Naive thymus-derived CD4-positive, alpha-beta T cell (primary cell): ENCODE data around the gene PTPN23. TPM values are rescaled to one million over a fixed set of nuclear protein-coding genes. Genes with fewer than 3 reads are reported as not detected.

Experiments used
- ATAC-seq: fragments of 150-1000 bp; cut with Tn5 transposase; 2 replicates; pipeline ENCODE4 v1.10.0; 2021; ENCODE audit warnings: mild to moderate bottlenecking, moderate library complexity
- CTCF ChIA-PET: fragments of 350-600 bp; sonication (Branson Sonifier 250); formaldehyde crosslinking; loops from one replicate; lab custom pipeline; 2021; ENCODE audit warnings: antibody characterized with exemption; lab: Charles Lee
- POLR2A ChIA-PET: fragments of 350-600 bp; sonication (Branson Sonifier 250); formaldehyde crosslinking; loops from one replicate; lab custom pipeline; 2021; ENCODE audit warnings: antibody characterized with exemption, inconsistent platforms; lab: Charles Lee
- DNase-seq, 9 donors: peaks; one replicate each; pipeline versions ENCODE4 v3.0.0 to v3.0.0-alpha.2; 2020 to 2022; ENCODE audit warnings: mixed read lengths in 1 of 9
- H3K27ac ChIP-seq: one replicate; pipeline ENCODE4 v1.7.0; 2013; ENCODE audit warnings: mild to moderate bottlenecking, low read depth, low read length, moderate library complexity
- H3K27me3 ChIP-seq, 2 donors: one replicate each; pipeline ENCODE4 v1.7.0; 2013; ENCODE audit warnings: low read length in 2 of 2, mild to moderate bottlenecking in 2 of 2, moderate library complexity in 2 of 2; ENCODE audit not compliant: control insufficient read depth in 2 of 2, insufficient read depth in 2 of 2
- H3K36me3 ChIP-seq, 3 experiments: 1 replicate in 2 of 3; 2 replicates in 1 of 3; pipeline ENCODE4 v1.7.0; 2013; ENCODE audit warnings: low read length in 3 of 3, mild to moderate bottlenecking in 3 of 3, moderate library complexity in 1 of 3; ENCODE audit not compliant: insufficient read depth in 3 of 3, control insufficient read depth in 2 of 3
- H3K4me1 ChIP-seq, 2 donors: one replicate each; pipeline ENCODE4 v1.7.0; 2013; ENCODE audit warnings: low read length in 2 of 2, mild to moderate bottlenecking in 2 of 2, moderate library complexity in 1 of 2; ENCODE audit not compliant: control insufficient read depth in 2 of 2, insufficient read depth in 2 of 2
- H3K4me3 ChIP-seq: 2 replicates; pipeline ENCODE4 v1.7.0; 2013; ENCODE audit warnings: mild to moderate bottlenecking, low read length
- H3K9me3 ChIP-seq, 3 experiments: 1 replicate in 2 of 3; 2 replicates in 1 of 3; pipeline ENCODE4 v1.7.0; 2013; ENCODE audit warnings: low read length in 3 of 3; ENCODE audit not compliant: control insufficient read depth in 2 of 3
- H3K27ac Mint-ChIP-seq, 9 donors: one replicate each; pipeline ENCODE4 v1.8.0; 2020 to 2022; ENCODE audit warnings: mixed read lengths in 9 of 9, mild to moderate bottlenecking in 8 of 9, moderate library complexity in 5 of 9, inconsistent platforms in 2 of 9
- H3K27me3 Mint-ChIP-seq, 5 donors: one replicate each; pipeline ENCODE4 v1.8.0; 2021 to 2022; ENCODE audit warnings: mixed read lengths in 5 of 5, mild to moderate bottlenecking in 1 of 5
- H3K36me3 Mint-ChIP-seq, 5 donors: one replicate each; pipeline ENCODE4 v1.8.0; 2020 to 2022; ENCODE audit warnings: mixed read lengths in 5 of 5, mild to moderate bottlenecking in 3 of 5, inconsistent platforms in 1 of 5
- H3K4me1 Mint-ChIP-seq, 7 donors: one replicate each; pipeline ENCODE4 v1.8.0; 2020 to 2022; ENCODE audit warnings: mixed read lengths in 7 of 7, mild to moderate bottlenecking in 3 of 7, inconsistent platforms in 1 of 7
- H3K4me3 Mint-ChIP-seq, 10 donors: one replicate each; pipeline ENCODE4 v1.8.0; 2020 to 2022; ENCODE audit warnings: mild to moderate bottlenecking in 10 of 10, mixed read lengths in 10 of 10, moderate library complexity in 6 of 10, inconsistent platforms in 2 of 10
- H3K9me3 Mint-ChIP-seq, 11 donors: one replicate each; pipeline ENCODE4 v1.8.0; 2020 to 2022; ENCODE audit warnings: mixed read lengths in 11 of 11, mild to moderate bottlenecking in 4 of 11, inconsistent platforms in 1 of 11, moderate library complexity in 1 of 11
- intact Hi-C, 2 donors: fragments of 100-400 bp; cut with micrococcal nuclease; formaldehyde crosslinking; loops; one replicate each; pipeline ENCODE4 v1.15.1; 2023
- polyA plus RNA-seq, 2 donors: library from polyadenylated mRNA; unstranded; fragments of 300-500 nt; fragmentation: Illumina TruSeq; gene quantifications; one replicate each; pipeline ENCODE4 v1.2.3, GENCODE V29; 2021
- total RNA-seq, 6 experiments: library from RNA in 5 of 6; stranded (reverse) in 5 of 6; gene quantifications; 1 replicate in 5 of 6; 2 replicates in 1 of 6; pipeline ENCODE4 v1.2.3 and lab custom pipeline; 2021 to 2026

The PTPN23 gene
- total and polyA plus RNA-seq, 7 experiments from 2014 or later, result 1.4 to 51.2 (median 36.7) TPM

DNA sequence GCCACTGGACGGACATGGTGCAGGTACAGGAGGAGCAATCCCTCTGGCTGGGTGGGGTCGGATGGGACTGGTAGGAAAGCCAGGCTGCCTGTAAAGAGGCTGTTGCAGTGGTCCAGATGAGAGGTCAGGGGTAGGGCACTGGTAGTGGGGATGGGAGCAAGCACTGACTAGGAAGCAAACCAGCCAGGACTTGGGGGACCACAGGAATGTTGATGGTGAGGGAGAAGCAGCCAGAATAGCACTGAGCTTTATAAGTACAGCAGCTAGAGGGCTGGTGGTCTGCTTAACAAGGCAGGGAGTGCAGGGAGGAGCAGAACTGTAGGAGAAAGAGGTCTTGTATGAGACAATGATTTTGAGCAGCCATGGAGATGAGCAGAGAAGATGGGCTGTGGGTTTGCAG lies 38.7 kb upstream of the PTPN23 start:
- Histone ChIP-seq H3K4me1 (no peaks in the 10 kb centered on the region), H3K36me3 (peaks cover 0 to 55% (median 10%) of the 10 kb centered on the region in 3 experiments), H3K27me3 (no peaks in the 10 kb centered on the region), H3K4me3 (no peak overlapping the region), H3K9me3 (no peaks in the 10 kb centered on the region), H3K27ac (no peak overlapping the region)
- ChIA-PET CTCF (no interaction called here), POLR2A (no interaction called here)
- Mint-ChIP-seq H3K9me3 (no peaks in the 10 kb centered on the region), H3K27ac (peak overlapping the region in 8 of 9 donors; percentile 3 to 79 (median 58)), H3K27me3 (no peaks in the 10 kb centered on the region), H3K4me1 (peaks cover 0 to 6% (median 4%) of the 10 kb centered on the region in 7 donors), H3K36me3 (peaks cover 12 to 46% (median 14%) of the 10 kb centered on the region in 5 donors), H3K4me3 (no peak overlapping the region)
- ATAC-seq (no peak), DNase-seq (no peak)
- intact Hi-C loops, result no loop called here

DNA sequence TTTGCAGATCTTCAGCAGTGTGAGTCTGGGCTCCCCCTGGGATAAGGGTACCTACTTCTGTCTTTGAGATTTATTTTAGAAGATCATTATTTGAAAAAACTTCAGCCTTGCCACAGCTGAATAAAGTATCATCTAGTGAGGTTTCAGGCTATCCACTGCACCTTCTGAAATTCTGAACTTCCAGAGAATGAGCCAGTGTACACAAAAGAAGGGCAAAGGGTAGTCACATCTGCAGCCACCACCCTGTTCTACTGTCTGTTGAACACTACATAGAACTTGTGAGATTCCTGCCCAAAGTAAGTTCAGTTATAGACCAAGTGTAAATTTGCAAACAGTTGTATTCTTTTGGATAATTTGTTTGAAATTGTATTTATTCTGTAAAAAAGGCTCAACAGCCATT lies 38.0 kb upstream of the PTPN23 start:
- Histone ChIP-seq H3K36me3 (peaks cover 0 to 48% (median 5%) of the 10 kb centered on the region in 3 experiments), H3K4me1 (no peaks in the 10 kb centered on the region), H3K9me3 (no peaks in the 10 kb centered on the region), H3K27ac (no peak overlapping the region), H3K4me3 (no peak overlapping the region), H3K27me3 (no peaks in the 10 kb centered on the region)
- CTCF ChIA-PET, result no interaction called here
- no peaks in the 10 kb centered on the region for H3K27me3 Mint-ChIP-seq
- DNase-seq (no peak), ATAC-seq (no peak)
- no peaks in the 10 kb centered on the region for H3K9me3 Mint-ChIP-seq
- H3K4me1 Mint-ChIP-seq, result peaks cover 0 to 6% (median 5%) of the 10 kb centered on the region in 7 donors
- peaks cover 10 to 39% (median 11%) of the 10 kb centered on the region in 5 donors for H3K36me3 Mint-ChIP-seq
- H3K27ac Mint-ChIP-seq, result peak overlapping the region in 5 of 9 donors; percentile 35 to 73 (median 62)
- H3K4me3 Mint-ChIP-seq, result no peak overlapping the region
- intact Hi-C loops, result no loop called here
- POLR2A ChIA-PET, result no interaction called here

DNA sequence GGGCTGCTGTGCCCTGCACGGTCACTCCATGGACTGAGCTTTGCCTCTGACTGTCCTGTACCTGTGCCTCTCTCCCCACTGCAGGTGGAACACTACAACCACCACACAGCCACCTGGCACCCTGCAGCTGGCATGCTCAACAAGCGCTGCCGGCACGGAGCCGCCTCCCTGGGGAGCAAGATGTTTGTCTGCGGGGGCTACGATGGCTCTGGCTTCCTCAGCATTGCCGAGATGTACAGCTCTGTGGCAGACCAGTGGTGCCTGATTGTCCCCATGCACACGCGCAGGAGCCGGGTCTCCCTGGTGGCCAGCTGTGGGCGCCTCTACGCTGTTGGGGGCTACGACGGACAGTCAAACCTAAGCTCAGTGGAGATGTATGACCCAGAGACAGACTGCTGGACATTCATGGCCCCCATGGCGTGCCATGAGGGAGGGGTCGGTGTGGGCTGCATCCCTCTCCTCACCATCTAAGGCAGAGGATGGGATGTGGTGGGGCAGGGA lies 37.3 kb upstream of the PTPN23 start:
- POLR2A ChIA-PET, result interaction anchor here (0.6 kb wide), 1 partner anchor 109 kb away, joined by 3 read pairs; no protein-coding TSS in a partner anchor
- H3K36me3 ChIP-seq, result peaks cover 0 to 43% (median 5%) of the 10 kb centered on the region in 3 experiments
- H3K27ac Mint-ChIP-seq, result no peak overlapping the region
- no peaks in the 10 kb centered on the region for H3K27me3 Mint-ChIP-seq
- no peak overlapping the region for H3K4me3 Mint-ChIP-seq
- no peaks in the 10 kb centered on the region for H3K27me3 ChIP-seq
- H3K9me3 Mint-ChIP-seq, result no peaks in the 10 kb centered on the region
- DNase-seq, result no peak
- H3K4me1 Mint-ChIP-seq, result peaks cover 0 to 6% (median 5%) of the 10 kb centered on the region in 7 donors
- no peak overlapping the region for H3K27ac ChIP-seq
- CTCF ChIA-PET, result no interaction called here
- intact Hi-C loops, result no loop called here
- ATAC-seq, result no peak
- H3K9me3 ChIP-seq, result no peaks in the 10 kb centered on the region
- H3K4me3 ChIP-seq, result no peak overlapping the region
- H3K36me3 Mint-ChIP-seq, result peaks cover 4 to 33% (median 11%) of the 10 kb centered on the region in 5 donors
- H3K4me1 ChIP-seq, result no peaks in the 10 kb centered on the region

DNA sequence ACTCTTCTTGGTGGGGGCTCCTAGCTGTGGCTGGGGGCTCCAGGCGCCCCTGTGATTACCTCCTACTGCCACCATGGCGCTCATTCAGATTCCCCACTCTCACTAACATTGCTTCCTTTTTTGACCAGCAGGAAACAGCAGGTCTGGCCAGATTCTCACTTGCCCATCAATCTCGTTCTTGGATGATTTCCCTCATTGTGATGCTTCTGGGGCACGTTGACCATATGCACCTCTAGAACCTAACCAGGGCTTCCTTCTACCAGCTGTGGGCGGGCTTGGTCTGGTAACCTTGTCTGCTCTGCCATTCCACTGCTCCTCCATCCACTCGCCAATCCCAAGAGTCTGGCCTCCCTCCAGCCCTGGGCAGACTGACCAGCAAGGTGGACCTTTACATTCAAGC lies 35.9 kb upstream of the PTPN23 start:
- H3K27ac Mint-ChIP-seq, result peak overlapping the region in 7 of 9 donors; percentile 17 to 78 (median 63)
- H3K9me3 ChIP-seq, result no peaks in the 10 kb centered on the region
- ATAC-seq, result no peak
- ChIA-PET POLR2A (no interaction called here), CTCF (no interaction called here)
- no peaks in the 10 kb centered on the region for H3K4me1 ChIP-seq
- H3K4me3 Mint-ChIP-seq, result no peak overlapping the region
- H3K9me3 Mint-ChIP-seq, result no peaks in the 10 kb centered on the region
- H3K27ac ChIP-seq, result no peak overlapping the region
- peaks cover 4 to 26% (median 6%) of the 10 kb centered on the region in 5 donors for H3K36me3 Mint-ChIP-seq
- intact Hi-C loops, result no loop called here
- no peak overlapping the region for H3K4me3 ChIP-seq
- H3K27me3 ChIP-seq, result no peaks in the 10 kb centered on the region
- DNase-seq, result no peak
- H3K27me3 Mint-ChIP-seq, result no peaks in the 10 kb centered on the region
- H3K36me3 ChIP-seq, result peaks cover 0 to 29% (median 0%) of the 10 kb centered on the region in 3 experiments
- H3K4me1 Mint-ChIP-seq, result peaks cover 0 to 6% (median 5%) of the 10 kb centered on the region in 7 donors

DNA sequence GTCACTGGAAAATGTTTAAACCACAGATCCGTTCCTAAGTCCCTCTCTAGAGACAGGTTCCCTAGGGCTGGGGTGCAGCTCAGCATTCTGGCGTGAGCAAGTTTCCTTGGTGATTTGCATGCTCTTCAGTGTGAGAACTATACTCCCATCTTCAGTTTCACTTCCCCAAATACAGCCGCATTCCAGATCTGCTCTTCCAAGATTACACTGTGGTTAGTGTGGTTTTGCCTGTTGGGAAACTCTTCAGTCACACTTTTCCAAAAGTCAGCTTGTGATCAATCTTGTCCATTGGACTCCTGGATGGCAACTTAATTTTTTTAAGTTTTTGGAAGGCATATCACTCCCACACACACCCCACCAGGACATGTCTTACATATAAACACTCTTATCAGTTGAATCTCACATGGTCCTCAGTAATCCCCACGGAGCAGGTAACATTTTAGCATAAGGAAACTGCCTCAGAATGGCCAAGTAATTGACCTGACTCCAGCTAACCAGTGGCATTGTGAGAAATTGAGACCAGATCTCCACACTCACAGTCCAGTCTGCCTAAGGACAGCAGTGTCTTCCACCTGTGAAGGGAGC lies 33.5 kb upstream of the PTPN23 start:
- H3K36me3 Mint-ChIP-seq, result peaks cover 4 to 16% (median 6%) of the 10 kb centered on the region in 5 donors
- Histone ChIP-seq H3K9me3 (no peaks in the 10 kb centered on the region), H3K4me1 (no peaks in the 10 kb centered on the region), H3K4me3 (no peak overlapping the region), H3K36me3 (peaks cover 0 to 17% (median 0%) of the 10 kb centered on the region in 3 experiments), H3K27ac (no peak overlapping the region), H3K27me3 (no peaks in the 10 kb centered on the region)
- peaks cover 0 to 6% (median 2%) of the 10 kb centered on the region in 7 donors for H3K4me1 Mint-ChIP-seq
- ChIA-PET POLR2A (interaction anchor here (0.5 to 0.6 kb wide), 2 partner anchors 391 to 1528 kb away, joined by 3 to 5 read pairs; no protein-coding TSS in a partner anchor), CTCF (no interaction called here)
- peaks cover 0 to 2% (median 0%) of the 10 kb centered on the region in 5 donors for H3K27me3 Mint-ChIP-seq
- H3K4me3 Mint-ChIP-seq, result no peak overlapping the region
- peak; percentile 48 for ATAC-seq
- H3K9me3 Mint-ChIP-seq, result no peaks in the 10 kb centered on the region
- peak overlapping the region in 7 of 9 donors; percentile 33 to 67 (median 58) for H3K27ac Mint-ChIP-seq
- intact Hi-C loops, result no loop called here
- DNase-seq, result no peak

DNA sequence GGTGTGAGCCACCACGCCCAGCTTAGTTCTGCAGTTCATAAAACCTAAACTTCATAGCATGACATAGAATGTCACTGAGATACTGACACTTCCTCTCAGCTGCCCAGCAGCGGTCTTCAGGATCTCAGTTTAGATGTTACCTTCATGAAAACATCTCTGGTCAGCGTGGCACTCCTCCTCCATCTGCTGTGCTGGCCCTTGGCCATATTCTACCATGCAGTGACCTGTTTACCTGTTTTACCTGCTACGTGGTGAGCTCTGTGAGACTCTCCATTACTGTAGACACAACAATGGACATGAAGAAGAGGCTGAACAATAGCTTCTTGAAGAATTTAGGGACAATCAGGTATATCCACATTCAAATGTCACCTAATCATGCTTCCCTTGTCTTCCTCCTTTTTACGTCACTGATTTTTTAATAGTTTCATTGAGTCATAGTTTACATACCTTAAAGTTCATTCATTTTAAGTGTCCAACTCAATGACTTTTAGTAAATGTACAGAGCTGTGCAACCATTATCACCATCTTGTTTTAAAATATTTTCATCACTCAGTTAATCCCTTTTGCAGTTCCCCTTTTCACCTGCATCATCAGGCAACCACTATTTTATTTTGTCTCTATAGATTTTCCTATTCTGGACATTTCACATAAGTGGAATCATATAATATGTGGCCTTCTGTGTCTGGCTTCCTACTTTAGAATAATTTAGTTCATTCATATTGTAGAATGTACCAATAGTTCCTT lies 32.2 kb upstream of the PTPN23 start:
- H3K27me3 ChIP-seq, result no peaks in the 10 kb centered on the region
- Mint-ChIP-seq H3K4me1 (peaks cover 0 to 6% (median 2%) of the 10 kb centered on the region in 7 donors), H3K27me3 (peaks cover 0 to 2% (median 0%) of the 10 kb centered on the region in 5 donors), H3K36me3 (peaks cover 4 to 11% (median 5%) of the 10 kb centered on the region in 5 donors), H3K9me3 (peaks cover 0 to 2% (median 0%) of the 10 kb centered on the region in 11 donors), H3K27ac (peak overlapping the region in 2 of 9 donors; percentile 6 to 59), H3K4me3 (no peak overlapping the region)
- H3K4me3 ChIP-seq, result no peak overlapping the region
- no peaks in the 10 kb centered on the region for H3K4me1 ChIP-seq
- ChIA-PET POLR2A (no interaction called here), CTCF (no interaction called here)
- ATAC-seq (no peak), DNase-seq (no peak)
- peaks cover 0 to 9% (median 0%) of the 10 kb centered on the region in 3 experiments for H3K36me3 ChIP-seq
- intact Hi-C loops, result no loop called here
- no peaks in the 10 kb centered on the region for H3K9me3 ChIP-seq
- no peak overlapping the region for H3K27ac ChIP-seq
